ENCODE results near the gene AKAP14.
"Not testable (repeated sequence)": the region's sequence is repeated elsewhere in the genome, so short reads cannot be mapped to it uniquely, and the experiment has no call there.

AKAP14 gene

DNA sequence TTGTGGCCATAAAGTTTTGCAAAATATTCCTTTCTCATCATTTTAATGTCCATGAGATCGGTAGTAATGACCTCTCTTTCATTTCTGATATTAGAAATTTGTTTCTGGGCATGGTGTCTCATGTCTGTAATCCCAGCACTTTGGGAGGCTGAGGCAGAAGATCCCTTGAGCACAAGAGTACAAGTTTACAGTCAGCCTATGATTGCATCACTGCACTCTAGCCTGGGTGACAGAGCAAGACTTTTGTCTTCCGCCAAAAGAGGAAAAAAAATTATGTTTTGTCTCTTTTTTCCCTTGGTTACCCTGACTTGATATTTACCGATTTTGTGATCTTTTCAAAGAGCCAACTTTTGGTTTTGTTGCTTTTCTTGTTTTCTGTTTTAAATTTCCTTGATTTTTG is 58.7 kb downstream of the AKAP14 start:
- Histone ChIP-seq H3K79me2 (ENCODE audit: insufficient read depth, low read length) (no peaks in the 10 kb centered on the region), H4K20me1 (ENCODE audit: insufficient read depth, low read length) (no peaks in the 10 kb centered on the region), H3F3A (ENCODE audit: insufficient read depth, low read length) (no peaks in the 10 kb centered on the region)

DNA sequence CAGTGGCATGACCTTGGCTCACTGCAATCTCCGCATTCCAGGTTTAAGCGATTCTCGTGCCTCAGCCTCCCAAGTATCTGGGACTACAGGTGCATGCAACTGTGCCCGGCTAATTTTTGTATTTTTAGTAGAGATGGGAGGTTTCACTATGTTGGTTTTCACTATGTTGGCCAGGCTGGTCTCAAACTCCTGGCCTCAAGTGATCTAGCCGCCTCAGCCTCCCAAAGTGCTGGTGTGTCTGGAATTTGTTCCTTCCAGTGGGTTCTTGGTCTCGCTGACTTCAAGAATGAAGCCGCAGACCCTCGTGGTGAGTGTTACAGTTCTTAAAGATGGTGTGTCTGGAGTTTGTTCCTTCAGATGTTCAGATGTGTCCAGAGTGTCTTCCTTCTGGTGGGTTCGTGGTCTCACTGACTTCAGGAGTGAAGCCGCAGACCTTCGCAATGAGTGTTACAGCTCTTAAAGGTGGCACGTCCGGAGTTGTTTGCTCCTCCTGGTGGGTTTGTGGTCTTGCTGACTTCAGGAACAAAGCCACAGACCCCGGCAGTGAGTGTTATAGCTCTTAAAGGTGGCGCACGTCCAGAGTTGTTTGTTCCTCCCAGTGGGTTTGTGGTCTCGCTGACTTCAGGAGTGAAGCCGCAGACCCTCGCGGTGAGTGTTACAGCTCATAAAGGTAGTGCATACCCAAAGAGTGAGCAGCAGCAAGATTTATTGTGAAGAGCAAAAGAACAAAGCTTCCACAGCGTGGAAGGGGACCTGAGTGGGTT is 60.3 kb downstream of the AKAP14 start:
- H3K27ac ChIP-seq (ENCODE audit: low read depth, low read length, poor library complexity, severe bottlenecking); H3K9me2 ChIP-seq (ENCODE audit: low read depth, low read length); H4K20me1 ChIP-seq (ENCODE audit: insufficient read depth, low read length); H3K27me3 ChIP-seq (ENCODE audit: insufficient read depth, low read length); H3K79me2 ChIP-seq (ENCODE audit: insufficient read depth, low read length); H3F3A ChIP-seq (ENCODE audit: insufficient read depth, low read length); H2AFZ ChIP-seq (ENCODE audit: low read length); H3K4me1 ChIP-seq (ENCODE audit: insufficient read depth, low read length, severe bottlenecking); H3K9me3 ChIP-seq (ENCODE audit: low read length); H3K4me3 ChIP-seq (ENCODE audit: low read depth, low read length, poor library complexity, severe bottlenecking); H3K4me2 ChIP-seq (ENCODE audit: low read length); H3K36me3 ChIP-seq (ENCODE audit: insufficient read depth, low read length); H3K9ac ChIP-seq (ENCODE audit: low read length): not testable (repeated sequence)

More for the DNA sequence above, 58.7 kb downstream of the AKAP14 start:
- Histone ChIP-seq H3K4me1 (ENCODE audit: insufficient read depth, low read length, severe bottlenecking) (no peaks in the 10 kb centered on the region), H3K9me3 (ENCODE audit: low read length) (no peaks in the 10 kb centered on the region), H3K4me3 (ENCODE audit: low read depth, low read length, poor library complexity, severe bottlenecking) (no peak overlapping the region), H3K27ac (ENCODE audit: low read depth, low read length, poor library complexity, severe bottlenecking) (no peak overlapping the region), H3K4me2 (ENCODE audit: low read length) (no peak overlapping the region), H3K9me2 (ENCODE audit: low read depth, low read length) (no peaks in the 10 kb centered on the region), H3K27me3 (ENCODE audit: insufficient read depth, low read length) (no peaks in the 10 kb centered on the region), H3K9ac (ENCODE audit: low read length) (no peak overlapping the region), H3K36me3 (ENCODE audit: insufficient read depth, low read length) (no peaks in the 10 kb centered on the region), H2AFZ (ENCODE audit: low read length) (no peak overlapping the region)
- TF ChIP-seq, protein P1, sequence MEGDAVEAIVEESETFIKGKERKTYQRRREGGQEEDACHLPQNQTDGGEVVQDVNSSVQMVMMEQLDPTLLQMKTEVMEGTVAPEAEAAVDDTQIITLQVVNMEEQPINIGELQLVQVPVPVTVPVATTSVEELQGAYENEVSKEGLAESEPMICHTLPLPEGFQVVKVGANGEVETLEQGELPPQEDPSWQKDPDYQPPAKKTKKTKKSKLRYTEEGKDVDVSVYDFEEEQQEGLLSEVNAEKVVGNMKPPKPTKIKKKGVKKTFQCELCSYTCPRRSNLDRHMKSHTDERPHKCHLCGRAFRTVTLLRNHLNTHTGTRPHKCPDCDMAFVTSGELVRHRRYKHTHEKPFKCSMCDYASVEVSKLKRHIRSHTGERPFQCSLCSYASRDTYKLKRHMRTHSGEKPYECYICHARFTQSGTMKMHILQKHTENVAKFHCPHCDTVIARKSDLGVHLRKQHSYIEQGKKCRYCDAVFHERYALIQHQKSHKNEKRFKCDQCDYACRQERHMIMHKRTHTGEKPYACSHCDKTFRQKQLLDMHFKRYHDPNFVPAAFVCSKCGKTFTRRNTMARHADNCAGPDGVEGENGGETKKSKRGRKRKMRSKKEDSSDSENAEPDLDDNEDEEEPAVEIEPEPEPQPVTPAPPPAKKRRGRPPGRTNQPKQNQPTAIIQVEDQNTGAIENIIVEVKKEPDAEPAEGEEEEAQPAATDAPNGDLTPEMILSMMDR (IDR thresholded peaks at IDR 0.05; ENCODE audit: low read length), result no peak
- TF ChIP-seq EZH2 (IDR thresholded peaks at IDR 0.05; ENCODE audit: borderline replicate concordance, low read length), result no peak

DNA sequence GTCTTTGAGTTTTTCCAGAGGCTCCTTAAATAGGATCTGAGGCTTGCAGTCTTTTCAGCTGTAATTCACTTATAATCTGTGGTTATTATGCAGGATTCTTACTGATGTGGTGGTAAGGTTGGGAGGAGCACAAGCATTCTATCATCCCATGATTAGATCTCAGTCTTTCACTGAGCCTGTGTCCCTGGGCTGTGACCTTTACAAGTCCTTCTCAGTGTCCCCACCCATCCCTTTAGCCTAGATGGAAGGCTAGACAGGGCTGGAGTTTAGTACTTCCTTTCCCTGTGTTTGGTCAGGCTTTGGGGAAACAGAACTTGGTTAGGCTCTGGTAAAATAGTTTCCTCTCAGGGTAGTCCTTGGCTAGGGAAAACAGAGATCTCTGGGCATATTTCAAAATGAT is 64.9 kb downstream of the AKAP14 start:
- H4K20me1 ChIP-seq (ENCODE audit: insufficient read depth, low read length), result no peaks in the 10 kb centered on the region
- TF ChIP-seq EZH2 (IDR thresholded peaks at IDR 0.05; ENCODE audit: borderline replicate concordance, low read length), result no peak
- TF ChIP-seq, protein P1 (IDR thresholded peaks at IDR 0.05; ENCODE audit: low read length), result no peak
- H2AFZ ChIP-seq (ENCODE audit: low read length), result no peak overlapping the region
- H3K9me2 ChIP-seq (ENCODE audit: low read depth, low read length), result no peaks in the 10 kb centered on the region
- no peaks in the 10 kb centered on the region for H3K36me3 ChIP-seq (ENCODE audit: insufficient read depth, low read length)
- H3K4me3 ChIP-seq (ENCODE audit: low read depth, low read length, poor library complexity, severe bottlenecking), result no peak overlapping the region
- no peaks in the 10 kb centered on the region for H3K9me3 ChIP-seq (ENCODE audit: low read length)
- H3K4me1 ChIP-seq (ENCODE audit: insufficient read depth, low read length, severe bottlenecking), result no peaks in the 10 kb centered on the region
- H3K4me2 ChIP-seq (ENCODE audit: low read length), result no peak overlapping the region
- no peaks in the 10 kb centered on the region for H3K27me3 ChIP-seq (ENCODE audit: insufficient read depth, low read length)
- H3K27ac ChIP-seq (ENCODE audit: low read depth, low read length, poor library complexity, severe bottlenecking), result no peak overlapping the region
- H3K9ac ChIP-seq (ENCODE audit: low read length), result no peak overlapping the region
- H3F3A ChIP-seq (ENCODE audit: insufficient read depth, low read length), result no peaks in the 10 kb centered on the region
- H3K79me2 ChIP-seq (ENCODE audit: insufficient read depth, low read length), result no peaks in the 10 kb centered on the region

DNA sequence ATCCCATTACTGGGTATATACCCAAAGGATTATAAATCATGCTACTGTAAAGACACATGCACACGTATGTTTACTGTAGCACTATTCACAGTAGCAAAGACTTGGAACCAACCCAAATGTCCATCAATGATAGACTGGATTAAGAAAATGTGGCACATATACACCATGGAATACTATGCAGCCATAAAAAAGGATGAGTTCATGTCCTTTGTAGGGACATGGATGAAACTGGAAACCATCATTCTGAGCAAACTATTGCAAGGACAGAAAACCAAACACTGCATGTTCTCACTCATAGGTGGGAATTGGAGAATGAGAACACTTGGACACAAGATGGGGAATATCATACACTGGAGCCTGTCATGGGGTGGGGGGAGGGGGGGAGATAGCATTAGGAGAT is 71.1 kb downstream of the AKAP14 start:
- H3K27ac ChIP-seq (ENCODE audit: low read depth, low read length, poor library complexity, severe bottlenecking); H3K9me3 ChIP-seq (ENCODE audit: low read length); H3K4me1 ChIP-seq (ENCODE audit: insufficient read depth, low read length, severe bottlenecking); H3K4me3 ChIP-seq (ENCODE audit: low read depth, low read length, poor library complexity, severe bottlenecking); H3K79me2 ChIP-seq (ENCODE audit: insufficient read depth, low read length); H3F3A ChIP-seq (ENCODE audit: insufficient read depth, low read length); H3K27me3 ChIP-seq (ENCODE audit: insufficient read depth, low read length); H3K9ac ChIP-seq (ENCODE audit: low read length); H2AFZ ChIP-seq (ENCODE audit: low read length); H4K20me1 ChIP-seq (ENCODE audit: insufficient read depth, low read length); H3K36me3 ChIP-seq (ENCODE audit: insufficient read depth, low read length); H3K9me2 ChIP-seq (ENCODE audit: low read depth, low read length); H3K4me2 ChIP-seq (ENCODE audit: low read length): not testable (repeated sequence)
